ENCODE data around the gene SLBP.

Gene SLBP

GRCh38 chr4:1664141-1664540, 48.0 kb downstream of the SLBP start:
- no peak for DNase-seq
- in situ Hi-C loops (cut with MboI; ENCODE audit: low pct_unique_long_range_greater_than_20kb, low sequenced_read_pairs): no loop called here

DNA sequence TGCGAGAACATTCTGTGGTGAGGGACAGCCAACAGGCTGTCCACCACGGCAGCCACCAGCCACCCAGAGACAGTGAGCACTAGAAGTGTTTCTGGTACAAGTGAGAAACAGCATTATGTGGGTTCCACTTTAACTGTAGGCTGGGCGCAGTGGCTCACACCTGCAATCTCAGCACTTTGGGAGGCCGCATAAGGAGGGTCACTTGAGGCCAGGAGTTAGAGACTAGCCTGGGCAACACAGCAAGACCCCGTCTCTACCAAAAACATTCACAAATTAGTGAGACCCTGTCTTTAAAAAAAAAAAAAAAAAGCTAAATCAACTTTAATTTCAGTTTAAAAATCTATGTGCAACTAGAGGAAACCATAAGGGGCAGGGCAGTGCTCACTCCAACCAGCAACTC, 48.6 kb downstream of the SLBP start:
- in situ Hi-C loops (cut with MboI; ENCODE audit: low pct_unique_long_range_greater_than_20kb, low sequenced_read_pairs): no loop called here
- no peak for DNase-seq

- no peak for DNase-seq
- in situ Hi-C loops (cut with MboI; ENCODE audit: low pct_unique_long_range_greater_than_20kb, low sequenced_read_pairs): no loop called here
These were observed 50.4 kb downstream of the SLBP start for GRCh38 chr4:1661695-1662094.

DNA sequence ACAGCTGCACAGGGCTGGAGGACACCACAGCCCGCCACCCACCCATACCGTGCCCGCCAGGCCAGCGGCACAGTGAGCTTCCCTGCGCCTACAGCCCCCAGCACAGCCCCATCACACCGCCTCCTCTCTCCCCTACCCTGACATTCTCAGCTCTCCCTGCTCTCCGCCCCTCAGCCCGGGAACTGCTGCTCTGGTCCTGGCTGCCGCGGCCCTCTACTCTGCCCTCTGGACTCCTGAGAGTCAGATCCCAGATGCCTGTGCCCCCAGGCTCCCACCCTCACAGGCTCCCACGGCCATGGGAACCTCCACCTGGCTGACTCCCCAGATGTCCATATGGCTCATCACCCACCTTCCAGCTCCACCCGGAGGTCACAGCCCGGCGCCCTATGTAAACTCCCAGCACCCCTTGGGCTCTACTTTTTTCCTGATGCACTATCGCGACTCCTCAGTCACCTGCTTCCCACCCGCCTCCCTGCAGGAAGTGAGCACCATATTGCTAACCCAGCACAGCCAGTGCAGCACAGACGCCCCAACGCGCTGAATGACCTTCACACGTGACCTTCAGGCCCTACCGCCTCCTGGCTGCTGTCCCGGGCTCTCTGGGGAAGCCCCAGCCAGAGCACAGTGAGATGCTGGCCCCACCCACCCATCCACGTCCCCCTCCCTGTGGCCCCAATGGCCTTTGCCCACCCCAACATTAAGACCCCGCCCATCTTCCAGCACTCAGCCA, 51.0 kb downstream of the SLBP start:
- no peak for DNase-seq
- in situ Hi-C loops (cut with MboI; ENCODE audit: low pct_unique_long_range_greater_than_20kb, low sequenced_read_pairs): no loop called here

- in situ Hi-C loops (cut with MboI; ENCODE audit: low pct_unique_long_range_greater_than_20kb, low sequenced_read_pairs): no loop called here
- DNase-seq: no peak
These were observed 52.7 kb downstream of the SLBP start for GRCh38 chr4:1659104-1660043.

GRCh38 chr4:1658581-1658980, 53.5 kb downstream of the SLBP start:
- in situ Hi-C loops (cut with MboI; ENCODE audit: low pct_unique_long_range_greater_than_20kb, low sequenced_read_pairs): no loop called here
- no peak for DNase-seq

GRCh38 chr4:1658146-1658545, 54.0 kb downstream of the SLBP start:
- DNase-seq: no peak
- in situ Hi-C loops (cut with MboI; ENCODE audit: low pct_unique_long_range_greater_than_20kb, low sequenced_read_pairs): no loop called here

- in situ Hi-C loops (cut with MboI; ENCODE audit: low pct_unique_long_range_greater_than_20kb, low sequenced_read_pairs): no loop called here
- no peak for DNase-seq
These were observed 55.1 kb downstream of the SLBP start for GRCh38 chr4:1656986-1657385.

- in situ Hi-C loops (cut with MboI; ENCODE audit: low pct_unique_long_range_greater_than_20kb, low sequenced_read_pairs): no loop called here
- no peak for DNase-seq
These were observed 56.0 kb downstream of the SLBP start for GRCh38 chr4:1656132-1656531.

- in situ Hi-C loops (cut with MboI; ENCODE audit: low pct_unique_long_range_greater_than_20kb, low sequenced_read_pairs): no loop called here
- DNase-seq: no peak
These were observed 56.4 kb downstream of the SLBP start for GRCh38 chr4:1655676-1656075.

GRCh38 chr4:1655081-1655480, 57.0 kb downstream of the SLBP start:
- in situ Hi-C loops (cut with MboI; ENCODE audit: low pct_unique_long_range_greater_than_20kb, low sequenced_read_pairs): no loop called here
- DNase-seq: no peak

DNA sequence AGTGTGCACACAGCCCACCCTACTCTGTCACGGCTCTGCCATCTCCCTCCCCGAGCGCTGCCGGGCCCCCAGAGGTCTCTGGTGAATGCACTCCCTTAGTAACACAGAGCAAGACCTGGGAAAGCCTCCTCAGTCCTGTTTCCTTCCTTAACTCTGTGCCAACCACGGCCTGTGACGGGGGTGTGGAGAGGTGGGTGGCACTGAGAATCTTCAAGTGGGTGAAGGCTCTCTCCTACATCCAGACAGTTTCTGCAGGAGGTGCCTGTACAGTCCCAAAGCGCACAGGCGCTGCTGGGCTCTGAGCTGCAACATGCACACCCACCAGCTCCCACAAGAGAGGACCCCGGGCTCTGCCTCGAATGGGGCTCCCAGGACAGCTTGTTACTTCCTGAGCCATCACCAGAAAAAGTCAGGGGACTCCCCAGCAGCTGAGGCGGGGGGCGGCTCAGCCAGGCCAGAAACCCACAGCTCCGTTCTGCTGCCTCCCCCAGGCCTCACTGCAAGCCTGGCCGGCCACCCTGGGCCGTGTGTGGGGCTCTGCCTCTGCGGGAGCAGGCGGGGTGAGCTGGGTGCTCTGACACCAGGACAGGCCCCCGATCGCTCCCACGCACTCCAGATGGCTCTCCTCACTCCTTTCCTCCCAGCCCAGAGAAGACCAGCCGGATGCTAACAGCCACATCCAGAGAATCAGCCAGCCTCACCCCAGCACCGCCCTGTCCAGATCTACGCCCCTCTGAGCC, 57.7 kb downstream of the SLBP start:
- in situ Hi-C loops (cut with MboI; ENCODE audit: low pct_unique_long_range_greater_than_20kb, low sequenced_read_pairs): no loop called here
- no peak for DNase-seq

DNA sequence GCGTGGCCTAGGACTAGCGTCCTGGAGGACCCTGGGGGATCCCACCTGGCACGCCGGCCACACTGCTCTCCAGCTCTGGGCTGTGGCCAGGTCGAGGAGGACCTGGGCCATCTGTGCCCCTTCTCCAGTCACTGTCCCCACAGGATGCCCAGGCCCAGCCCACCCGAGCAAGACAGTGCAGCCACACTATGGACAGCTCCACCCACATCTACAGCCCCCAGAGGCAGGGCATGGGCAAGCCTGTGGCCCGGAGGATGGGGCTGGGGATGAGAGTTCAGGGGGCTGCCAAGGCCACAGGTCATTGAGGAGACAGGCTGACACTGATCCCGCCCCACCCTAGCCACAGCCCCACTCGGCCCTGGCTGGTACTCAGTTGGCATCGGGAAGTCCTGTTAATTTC, 58.3 kb downstream of the SLBP start:
- in situ Hi-C loops (cut with MboI; ENCODE audit: low pct_unique_long_range_greater_than_20kb, low sequenced_read_pairs): no loop called here
- DNase-seq: no peak

DNA sequence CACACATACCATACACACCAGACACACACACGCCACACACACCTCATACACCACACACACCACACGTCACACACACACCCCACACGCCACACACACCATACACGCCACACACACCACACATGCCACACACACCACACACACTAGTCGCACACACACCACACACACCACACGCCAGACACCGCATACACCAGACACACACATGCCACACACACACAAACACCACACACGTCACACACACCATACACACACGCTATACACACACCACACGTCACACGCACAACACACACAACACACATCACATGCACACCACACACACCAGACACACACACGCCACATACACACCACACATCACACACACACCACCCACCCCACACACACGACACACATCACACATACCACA, 60.0 kb downstream of the SLBP start:
- DNase-seq: no peak

DNA sequence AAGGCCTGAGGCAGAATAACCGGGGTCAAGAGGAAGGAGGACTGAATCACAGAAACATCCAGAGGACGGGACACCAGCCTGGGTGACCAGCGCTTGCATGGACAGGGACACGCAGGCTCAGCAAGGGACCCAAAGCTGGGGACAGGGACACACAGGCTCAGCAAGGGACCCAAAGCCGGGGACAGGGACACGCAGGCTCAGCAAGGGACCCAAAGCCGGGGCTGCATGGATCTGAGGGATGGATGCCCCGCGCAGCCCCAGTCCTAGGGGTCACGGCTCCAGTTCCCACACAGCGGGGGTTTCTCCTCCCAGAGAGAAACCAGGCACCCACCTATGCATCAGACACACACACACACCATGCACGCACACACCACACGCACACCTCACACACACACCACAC, 60.5 kb downstream of the SLBP start:
- DNase-seq: no peak
- in situ Hi-C loops (cut with MboI; ENCODE audit: low pct_unique_long_range_greater_than_20kb, low sequenced_read_pairs): no loop called here

More for the DNA sequence above, 60.0 kb downstream of the SLBP start:
- in situ Hi-C loops (cut with MboI; ENCODE audit: low pct_unique_long_range_greater_than_20kb, low sequenced_read_pairs): no loop called here

DNA sequence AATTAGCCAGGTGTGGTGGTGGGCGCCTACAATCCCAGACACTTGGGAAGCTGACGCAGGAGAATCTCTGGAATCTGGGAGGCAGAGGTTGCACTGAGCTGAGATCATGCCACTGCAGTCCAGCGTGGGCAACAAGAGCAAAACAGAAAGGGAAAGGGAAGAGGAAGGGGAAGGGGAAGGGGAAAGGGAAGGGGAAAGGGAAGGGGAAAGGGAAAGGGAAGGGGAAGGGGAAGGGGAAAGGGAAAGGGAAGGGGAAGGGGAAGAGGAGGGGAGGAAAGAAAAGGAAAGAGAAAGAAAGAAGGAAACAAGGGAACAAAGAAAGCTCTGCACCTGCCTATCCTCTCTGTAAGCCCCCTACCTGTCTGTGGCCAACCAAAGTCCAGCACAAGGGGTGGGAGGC, 63.2 kb downstream of the SLBP start:
- DNase-seq: no peak
- in situ Hi-C loops (cut with MboI; ENCODE audit: low pct_unique_long_range_greater_than_20kb, low sequenced_read_pairs): no loop called here

DNA sequence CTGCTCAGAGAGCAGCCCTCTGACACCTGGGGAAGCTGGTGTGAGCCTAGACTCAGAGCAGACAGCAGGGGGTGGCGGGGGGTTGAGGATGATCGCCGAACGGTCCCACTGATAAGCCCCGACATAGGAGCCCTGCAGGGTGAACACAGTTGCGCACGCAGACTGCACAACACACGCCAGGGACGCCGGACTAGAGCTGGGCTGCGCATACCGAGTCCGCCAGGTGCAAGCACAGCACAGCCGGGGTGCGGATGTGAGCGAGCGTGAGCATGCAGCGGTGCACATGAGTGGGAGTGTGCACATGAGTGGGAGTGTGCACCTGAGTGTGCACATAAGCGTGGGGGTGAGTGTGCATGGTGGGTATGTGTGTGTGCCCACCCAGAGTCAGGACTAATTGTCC, 64.7 kb downstream of the SLBP start:
- DNase-seq: no peak
- in situ Hi-C loops (cut with MboI; ENCODE audit: low pct_unique_long_range_greater_than_20kb, low sequenced_read_pairs): no loop called here

DNA sequence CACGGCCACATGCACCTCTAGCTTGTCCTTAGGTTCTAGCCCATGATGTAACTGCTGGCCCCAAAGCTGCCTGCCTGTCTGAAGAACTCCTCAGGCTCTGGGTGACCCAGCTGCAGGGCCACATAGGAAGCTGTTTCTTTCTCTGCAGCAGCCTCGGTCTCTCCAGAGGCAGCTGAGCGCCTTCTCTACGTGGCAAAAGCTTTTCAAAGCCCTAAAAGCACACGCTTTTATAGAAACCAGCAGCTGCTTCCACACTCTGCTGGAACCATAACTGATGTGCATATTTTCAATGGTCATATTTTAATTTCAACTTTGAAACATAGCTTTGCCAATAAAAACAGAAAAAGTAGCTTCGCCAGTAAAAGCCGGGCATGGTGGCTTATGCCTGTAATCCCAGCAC, 65.4 kb downstream of the SLBP start:
- DNase-seq: no peak
- in situ Hi-C loops (cut with MboI; ENCODE audit: low pct_unique_long_range_greater_than_20kb, low sequenced_read_pairs): no loop called here

- DNase-seq: no peak
- in situ Hi-C loops (cut with MboI; ENCODE audit: low pct_unique_long_range_greater_than_20kb, low sequenced_read_pairs): no loop called here
These were observed 67.0 kb downstream of the SLBP start for GRCh38 chr4:1644891-1645657.

All from KBM-7 (cell line).